Measurements from ENCODE around the gene IDS.
"Not testable (repeated sequence)": the region's sequence is repeated elsewhere in the genome, so short reads cannot be mapped to it uniquely, and the experiment has no call there.

IDS gene

DNA sequence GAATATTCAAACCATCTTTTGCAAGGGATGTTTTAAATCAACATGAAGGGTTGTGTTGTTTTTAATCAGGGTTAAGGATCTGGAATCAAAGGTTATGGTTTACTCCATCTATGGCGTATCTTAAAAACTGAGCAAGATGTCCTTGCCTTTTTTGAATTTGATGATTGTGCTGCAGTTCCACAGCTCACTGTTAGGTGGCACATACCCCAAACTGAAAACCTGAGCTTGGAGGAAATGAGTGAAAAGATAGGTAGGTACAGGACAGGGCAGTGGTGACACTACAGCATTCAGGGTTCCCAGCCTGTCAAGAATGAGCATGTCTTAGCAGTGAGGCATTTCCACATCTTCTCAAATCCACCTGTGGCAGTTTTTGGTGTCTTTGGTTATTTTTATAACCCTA lies 22.6 kb upstream of the IDS start:
- peak in 2 of 5 experiments; percentile 36 to 72 for DNase-seq

DNA sequence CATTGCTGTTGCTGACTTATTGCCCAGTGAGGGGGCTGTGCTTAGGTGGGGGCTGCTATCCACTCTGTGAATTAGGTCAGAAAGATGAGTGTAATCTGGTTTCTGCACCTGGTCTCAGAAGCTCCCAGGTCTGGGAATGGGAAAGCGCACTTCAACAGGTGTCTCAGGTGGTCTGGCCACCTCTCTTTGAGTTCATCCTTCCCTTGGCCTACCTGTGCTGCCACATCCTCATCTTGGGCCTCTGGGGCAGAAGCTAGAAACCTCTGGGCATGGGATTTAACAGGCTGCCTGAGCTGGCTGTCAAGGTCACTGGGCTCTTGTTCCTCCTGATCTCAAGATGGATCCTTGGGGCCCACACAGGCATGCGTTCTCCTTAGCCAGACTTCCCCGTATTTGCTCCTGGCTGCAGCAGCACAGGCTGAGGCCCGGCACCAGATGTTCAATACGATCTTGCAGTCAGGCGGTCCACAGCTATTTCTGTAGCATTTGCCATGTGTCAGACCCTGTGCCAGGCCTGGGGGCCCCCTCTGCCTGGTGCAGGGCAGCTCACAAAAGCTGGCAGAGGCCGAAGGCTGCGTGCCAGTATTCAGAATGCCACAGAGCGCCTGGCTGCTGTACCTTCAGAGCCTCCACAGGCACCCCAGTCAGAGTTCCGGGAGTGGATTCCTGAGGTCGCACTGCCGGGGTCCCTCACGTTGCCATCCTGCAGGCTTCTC lies 21.4 kb upstream of the IDS start:
- DNase-seq = not testable (repeated sequence)

DNA sequence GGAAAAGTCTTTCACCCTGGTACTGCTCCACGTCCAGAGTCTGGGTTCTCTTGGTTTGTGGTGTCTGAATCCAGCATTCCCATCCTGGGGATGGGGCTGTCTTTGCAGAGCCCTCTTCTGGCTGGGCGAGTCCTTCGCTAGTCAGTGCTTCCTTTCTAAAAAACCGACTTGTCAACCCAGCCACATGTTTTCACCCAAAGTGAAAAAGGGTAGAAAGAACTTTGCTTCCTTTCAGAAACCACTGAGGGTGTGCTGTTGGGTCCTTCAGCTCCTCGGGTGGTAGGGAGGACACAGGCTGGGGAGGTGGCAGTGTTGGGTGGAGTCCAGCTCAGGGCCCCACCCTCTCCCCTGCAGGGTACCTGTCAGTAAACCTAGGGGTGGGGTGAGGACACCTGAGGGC lies 20.8 kb upstream of the IDS start:
- DNase-seq = peak in 2 of 5 experiments; percentile 65 to 76

DNA sequence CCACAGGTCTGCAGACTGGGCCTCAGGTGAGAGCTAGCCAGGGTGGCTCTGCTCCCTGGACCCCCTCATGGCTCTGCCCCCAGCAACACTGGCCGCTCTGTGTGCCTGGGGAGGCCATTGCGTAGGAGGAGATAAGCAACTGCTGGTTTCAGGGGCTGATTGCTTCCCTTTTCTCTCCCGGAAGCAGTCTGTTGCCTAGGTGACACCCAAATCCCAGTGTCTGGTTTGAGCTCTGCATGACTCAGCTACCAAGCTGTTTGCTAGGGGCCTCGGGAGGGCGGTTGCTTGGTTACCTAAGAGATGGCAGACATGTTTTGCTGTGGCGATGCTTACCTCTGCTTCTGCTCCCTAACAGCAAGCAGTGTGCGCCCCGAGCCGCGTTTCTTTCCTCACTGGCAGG lies 20.3 kb upstream of the IDS start:
- peak; percentile 20 to 85 (median 69) for DNase-seq

DNA sequence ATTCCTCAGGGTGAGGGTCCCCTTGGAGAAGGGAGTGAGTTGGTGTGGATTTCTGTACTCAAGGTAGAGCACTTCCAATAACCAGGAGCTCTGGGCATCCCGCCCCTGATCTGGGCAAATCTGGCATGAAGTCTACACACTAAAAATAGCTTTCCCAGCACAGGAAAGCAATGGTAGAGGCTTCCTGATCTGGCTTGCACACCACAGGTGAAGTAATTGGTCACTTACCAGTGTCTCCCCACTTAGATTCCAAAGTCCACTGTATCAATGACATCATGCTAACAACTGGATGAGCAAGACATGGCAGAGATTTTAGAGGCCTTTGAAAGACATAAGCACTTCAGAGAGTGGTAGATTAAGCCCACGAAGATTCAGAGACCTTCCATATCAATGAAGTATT lies 17.8 kb upstream of the IDS start:
- no peak for DNase-seq

GRCh38 chrX:149521438-149521837 lies 16.3 kb upstream of the IDS start:
- DNase-seq = peak in 2 of 5 experiments; percentile 50 to 70

- peak in 1 of 5 experiments; percentile 65 for DNase-seq
These were observed 15.7 kb upstream of the IDS start for GRCh38 chrX:149520636-149521277.

DNA sequence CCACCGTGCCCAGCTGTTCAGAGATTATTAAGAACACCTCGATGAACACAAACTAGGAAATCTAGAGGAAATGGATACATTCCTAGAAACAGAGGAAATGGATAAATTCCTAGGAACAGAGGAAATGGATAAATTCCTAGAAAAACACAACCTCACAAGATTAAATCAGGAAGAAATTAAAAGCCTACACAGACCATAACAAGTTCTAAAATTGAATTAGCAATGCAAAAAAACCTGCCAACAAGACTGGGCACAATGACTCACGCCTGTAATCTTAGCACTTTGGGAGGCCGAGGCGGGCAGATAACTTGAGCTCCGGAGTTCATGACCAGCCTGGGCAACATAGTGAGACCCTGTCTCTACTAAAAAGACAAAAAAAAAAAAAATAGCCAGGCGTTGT lies 13.1 kb upstream of the IDS start:
- no peak for DNase-seq

- no peak for DNase-seq
These were observed 12.2 kb upstream of the IDS start for GRCh38 chrX:149517308-149517707.

GRCh38 chrX:149516604-149517003 lies 11.5 kb upstream of the IDS start:
- DNase-seq = no peak

DNA sequence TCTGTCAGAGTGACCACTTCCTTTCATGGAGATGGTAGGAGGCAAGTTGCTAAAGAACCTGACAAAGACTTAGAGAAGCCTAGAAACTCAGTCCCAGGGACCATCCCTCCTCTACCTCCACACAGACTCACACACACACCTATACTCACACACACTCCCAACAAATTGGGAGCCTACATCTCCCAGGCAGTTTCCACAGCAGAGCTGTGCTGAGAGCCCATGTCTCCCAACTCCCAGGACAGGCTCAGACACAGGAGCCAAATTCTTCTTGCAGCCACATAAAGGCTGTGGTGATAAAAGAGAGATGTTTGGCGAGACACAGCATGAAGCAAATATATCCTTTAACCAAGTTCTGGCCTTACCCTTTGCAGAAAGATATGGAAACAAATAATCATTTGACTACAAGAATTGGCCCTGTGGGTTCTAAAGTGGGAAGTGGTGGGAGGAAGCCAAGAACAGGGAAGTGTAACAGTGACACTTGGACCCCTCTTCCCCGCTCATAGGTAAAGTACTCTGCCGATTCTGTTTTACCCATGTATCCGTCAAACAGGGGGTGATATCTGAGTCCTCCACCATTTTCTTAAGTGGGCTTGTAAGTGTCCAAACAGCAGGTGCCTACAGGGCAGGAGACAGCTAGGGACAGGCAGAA lies 11.0 kb upstream of the IDS start:
- peak in 1 of 5 experiments; percentile 29 for DNase-seq

- DNase-seq = peak in 2 of 5 experiments; percentile 25 to 41
These were observed 8.8 kb upstream of the IDS start for GRCh38 chrX:149513825-149514428.

- DNase-seq = peak; percentile 18 to 66 (median 47)
These were observed 7.2 kb upstream of the IDS start for GRCh38 chrX:149512225-149512885.

DNA sequence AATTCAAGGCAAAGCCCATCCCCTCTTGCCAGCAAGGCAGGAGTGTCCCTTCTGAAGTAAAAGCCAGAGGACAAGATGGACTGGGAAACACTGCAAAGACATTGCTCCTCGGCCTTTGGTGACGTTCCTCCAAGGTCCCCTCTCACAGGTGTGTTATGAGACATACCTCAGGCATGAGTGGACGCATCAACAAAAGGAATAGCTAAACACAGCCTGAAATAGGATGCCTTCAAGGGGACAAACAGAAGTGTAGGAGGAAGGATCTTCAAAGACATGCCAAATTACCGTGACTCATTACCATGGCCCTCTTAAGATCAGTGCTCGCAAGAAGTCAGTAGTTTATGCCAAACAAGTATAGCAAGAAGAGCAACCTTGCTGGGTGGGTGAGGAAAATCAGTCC lies 6.0 kb upstream of the IDS start:
- no peak for DNase-seq

DNA sequence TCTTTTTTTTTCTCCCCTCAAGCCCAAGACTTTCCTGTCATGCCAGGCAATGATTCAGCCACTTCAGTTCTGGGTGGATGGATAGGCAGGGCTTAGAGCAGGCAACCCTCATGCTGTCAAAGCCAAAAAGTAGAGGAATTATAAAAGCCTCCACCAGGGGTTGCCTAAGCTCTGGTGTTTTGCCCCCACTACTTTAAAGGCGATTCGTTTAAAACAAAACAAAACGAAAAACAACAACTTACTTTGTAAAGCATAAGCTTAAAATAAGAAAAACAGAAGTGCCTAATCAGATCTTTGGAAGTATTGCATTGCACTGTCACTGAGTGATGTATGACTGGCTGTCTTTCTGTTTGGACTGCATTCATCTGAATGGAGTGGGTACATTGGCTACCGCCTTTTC lies 5.3 kb upstream of the IDS start:
- DNase-seq = no peak

DNA sequence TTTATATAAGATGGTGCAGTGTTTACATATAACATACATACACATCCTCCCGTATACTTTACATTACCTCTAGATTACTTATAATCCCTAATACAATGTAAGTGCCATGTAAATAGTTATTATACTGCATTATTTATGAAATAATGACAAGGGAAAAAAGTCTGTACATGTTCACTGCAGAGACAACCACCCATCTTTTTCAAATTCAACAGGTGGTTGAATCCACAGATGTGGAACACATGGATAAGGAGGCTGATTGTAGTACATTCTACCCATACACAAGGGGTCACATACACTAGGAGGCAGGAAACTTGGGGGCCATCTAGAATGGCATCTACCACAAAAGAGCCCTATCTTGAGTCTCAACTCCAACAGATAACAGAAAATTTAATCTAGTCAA lies 3.4 kb upstream of the IDS start:
- DNase-seq = no peak

DNA sequence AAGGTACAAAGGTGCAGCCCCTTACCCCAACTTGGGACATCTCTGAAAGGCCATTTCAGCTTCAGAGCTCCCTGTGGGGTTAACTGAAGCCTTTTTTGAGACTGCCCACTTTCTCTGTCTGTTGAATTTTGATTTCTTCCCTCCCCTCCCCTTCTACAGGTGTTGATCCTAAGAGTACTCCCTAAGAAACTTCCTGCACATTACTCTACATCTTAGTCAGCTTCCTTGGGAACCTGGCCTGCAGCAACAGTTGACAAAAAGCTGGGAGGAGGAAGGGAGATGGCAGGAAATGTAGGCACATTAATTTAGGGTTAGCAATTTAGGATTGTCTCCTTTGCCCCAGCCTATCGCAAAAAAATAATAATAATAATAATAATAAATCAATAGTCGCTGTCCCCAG lies 1.2 kb upstream of the IDS start:
- DNase-seq = no peak

GRCh38 chrX:149505671-149506070 lies 565 bp upstream of the IDS start:
- no peak for DNase-seq

- peak; percentile 26 to 90 (median 62) for DNase-seq
These were observed 736 bp downstream of the IDS start for GRCh38 chrX:149504226-149504914.

DNA sequence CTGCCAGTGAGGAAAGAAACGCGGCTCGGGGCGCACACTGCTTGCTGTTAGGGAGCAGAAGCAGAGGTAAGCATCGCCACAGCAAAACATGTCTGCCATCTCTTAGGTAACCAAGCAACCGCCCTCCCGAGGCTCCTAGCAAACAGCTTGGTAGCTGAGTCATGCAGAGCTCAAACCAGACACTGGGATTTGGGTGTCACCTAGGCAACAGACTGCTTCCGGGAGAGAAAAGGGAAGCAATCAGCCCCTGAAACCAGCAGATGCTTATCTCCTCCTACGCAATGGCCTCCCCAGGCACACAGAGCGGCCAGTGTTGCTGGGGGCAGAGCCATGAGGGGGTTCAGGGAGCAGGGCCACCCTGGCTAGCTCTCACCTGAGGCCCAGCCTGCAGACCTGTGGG lies 1.7 kb downstream of the IDS start:
- DNase-seq = peak; percentile 30 to 84 (median 63)

DNA sequence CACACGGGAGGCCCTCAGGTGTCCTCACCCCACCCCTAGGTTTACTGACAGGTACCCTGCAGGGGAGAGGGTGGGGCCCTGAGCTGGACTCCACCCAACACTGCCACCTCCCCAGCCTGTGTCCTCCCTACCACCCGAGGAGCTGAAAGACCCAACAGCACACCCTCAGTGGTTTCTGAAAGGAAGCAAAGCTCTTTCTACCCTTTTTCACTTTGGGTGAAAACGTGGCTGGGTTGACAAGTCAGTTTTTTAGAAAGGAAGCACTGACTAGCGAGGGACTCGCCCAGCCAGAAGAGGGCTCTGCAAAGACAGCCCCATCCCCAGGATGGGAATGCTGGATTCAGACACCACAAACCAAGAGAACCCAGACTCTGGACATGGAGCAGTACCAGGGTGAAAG lies 2.2 kb downstream of the IDS start:
- DNase-seq = peak in 1 of 5 experiments; percentile 26

DNA sequence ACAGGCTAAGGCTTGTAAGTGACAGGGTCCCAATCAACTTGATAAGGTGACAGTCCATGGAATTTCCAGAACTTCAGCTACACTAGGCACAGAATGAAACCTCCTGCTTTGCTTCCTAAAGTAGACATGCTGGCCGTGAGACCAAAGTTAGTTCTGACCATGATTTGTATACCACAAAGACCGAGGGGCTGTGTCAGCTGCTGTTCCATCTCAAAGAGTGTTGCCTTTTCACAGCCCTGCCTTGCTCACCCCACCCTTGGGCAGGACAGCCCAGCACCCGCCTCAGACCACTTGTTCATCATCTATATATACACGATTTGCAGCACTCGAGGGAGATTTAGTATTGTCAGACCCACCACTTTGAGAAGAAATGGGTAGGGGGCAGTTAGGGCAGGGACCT lies 5.3 kb downstream of the IDS start:
- no peak for DNase-seq

Data from T-helper 2 cell (primary cell).